Activated CD4-positive, alpha-beta memory T cell treated with anti-CD3 and anti-CD28 coated beads, Interleukin-2, amount 10 ng/mL, durations not matched to agents 7 days and 5 days (primary cell): Measurements from ENCODE around the gene SCMH1. TPM values are rescaled to one million over a fixed set of nuclear protein-coding genes. Genes with fewer than 3 reads are reported as not detected.
"Not testable (repeated sequence)": the region's sequence is repeated elsewhere in the genome, so short reads cannot be mapped to it uniquely, and the experiment has no call there.

ENCODE experiments used
- CTCF ChIA-PET: fragments of 350-600 bp; sonication (Branson Sonifier 250); formaldehyde crosslinking; loops from one replicate; lab custom pipeline; 2021; ENCODE audit warnings: antibody characterized with exemption, inconsistent platforms; lab: Charles Lee
- POLR2A ChIA-PET: fragments of 350-600 bp; sonication (Branson Sonifier 250); formaldehyde crosslinking; loops from one replicate; lab custom pipeline; 2021; ENCODE audit warnings: antibody characterized with exemption; lab: Charles Lee
- DNase-seq: peaks from one replicate; pipeline ENCODE4 v3.0.0-alpha.2; 2020
- H3K27ac Mint-ChIP-seq: one replicate; pipeline ENCODE4 v1.8.0; 2021; ENCODE audit warnings: mild to moderate bottlenecking, mixed read lengths
- H3K27me3 Mint-ChIP-seq: one replicate; pipeline ENCODE4 v1.8.0; 2021; ENCODE audit warnings: mixed read lengths
- H3K36me3 Mint-ChIP-seq: one replicate; pipeline ENCODE4 v1.8.0; 2021; ENCODE audit warnings: low read depth, mixed read lengths
- H3K4me1 Mint-ChIP-seq: one replicate; pipeline ENCODE4 v1.8.0; 2021; ENCODE audit warnings: mixed read lengths
- H3K4me3 Mint-ChIP-seq: one replicate; pipeline ENCODE4 v1.8.0; 2021; ENCODE audit warnings: mild to moderate bottlenecking, mixed read lengths
- H3K9me3 Mint-ChIP-seq: one replicate; pipeline ENCODE4 v1.8.0; 2021; ENCODE audit warnings: mixed read lengths
- total RNA-seq, 2 experiments: library from RNA; stranded (reverse); gene quantifications; one replicate each; pipeline ENCODE4 v1.2.3, GENCODE V29; 2021

SCMH1 gene
- total RNA-seq, 2 experiments from 2014 or later, result 20.1 to 20.2 TPM

- DNase-seq, result no peak
- peak overlapping the region; percentile 68 for H3K27ac Mint-ChIP-seq
- H3K27me3 Mint-ChIP-seq, result peaks cover 3% of the 10 kb centered on the region
- no peaks in the 10 kb centered on the region for H3K9me3 Mint-ChIP-seq
- peaks cover 3% of the 10 kb centered on the region for H3K36me3 Mint-ChIP-seq
- H3K4me3 Mint-ChIP-seq, result peak overlapping the region; percentile 75
- CTCF ChIA-PET, result interaction anchor here (0.8 kb wide), 1 partner anchor 263 kb away, joined by 3 read pairs; the partner anchor contains the start of gene CTPS1
- H3K4me1 Mint-ChIP-seq, result peaks cover 31% of the 10 kb centered on the region
- POLR2A ChIA-PET, result interaction anchor here (1.0 to 3.4 kb wide), 4 partner anchors 9 to 711 kb away, joined by 3 to 15 read pairs (median 4); partner anchors contain the start of gene CTPS1
These were observed 404 bp upstream of the SCMH1 start for GRCh38 chr1:41242342-41243078.

GRCh38 chr1:41241354-41241748, 755 bp downstream of the SCMH1 start:
- Mint-ChIP-seq H3K27me3 (peaks cover 3% of the 10 kb centered on the region), H3K27ac (no peak overlapping the region), H3K4me3 (peak overlapping the region; percentile 76), H3K36me3 (peaks cover 3% of the 10 kb centered on the region), H3K4me1 (peaks cover 31% of the 10 kb centered on the region), H3K9me3 (no peaks in the 10 kb centered on the region)
- DNase-seq, result peak; percentile 52
- CTCF ChIA-PET, result interaction anchor here (0.9 to 1.2 kb wide), 3 partner anchors 125 to 262 kb away, joined by 3 read pairs; partner anchors contain the start of gene CTPS1
- POLR2A ChIA-PET, result interaction anchor here (1.5 to 3.4 kb wide), 3 partner anchors 10 to 17 kb away, joined by 3 to 15 read pairs (median 5); no protein-coding TSS in a partner anchor

- Mint-ChIP-seq H3K27me3 (peaks cover 3% of the 10 kb centered on the region), H3K9me3 (no peaks in the 10 kb centered on the region), H3K4me3 (peak overlapping the region; percentile 76), H3K27ac (peak overlapping the region; percentile 69), H3K36me3 (peaks cover 3% of the 10 kb centered on the region), H3K4me1 (peaks cover 31% of the 10 kb centered on the region)
- no peak for DNase-seq
- ChIA-PET CTCF (interaction anchor here (0.9 to 1.2 kb wide), 3 partner anchors 125 to 262 kb away, joined by 3 read pairs; partner anchors contain the start of gene CTPS1), POLR2A (interaction anchor here (1.1 to 3.4 kb wide), 4 partner anchors 9 to 261 kb away, joined by 3 to 15 read pairs (median 4); no protein-coding TSS in a partner anchor)
These were observed 1.2 kb downstream of the SCMH1 start for GRCh38 chr1:41240781-41241353.

GRCh38 chr1:41239988-41240610, 2.0 kb downstream of the SCMH1 start:
- H3K27ac Mint-ChIP-seq, result peak overlapping the region; percentile 69
- H3K4me1 Mint-ChIP-seq, result peaks cover 28% of the 10 kb centered on the region
- H3K9me3 Mint-ChIP-seq, result no peaks in the 10 kb centered on the region
- H3K4me3 Mint-ChIP-seq, result no peak overlapping the region
- ChIA-PET POLR2A (interaction anchor here (1.1 to 3.4 kb wide), 4 partner anchors 8 to 260 kb away, joined by 3 to 15 read pairs (median 4); no protein-coding TSS in a partner anchor), CTCF (interaction anchor here (0.9 to 1.2 kb wide), 3 partner anchors 124 to 261 kb away, joined by 3 read pairs; partner anchors contain the start of gene CTPS1)
- no peaks in the 10 kb centered on the region for H3K27me3 Mint-ChIP-seq
- no peak for DNase-seq
- peaks cover 3% of the 10 kb centered on the region for H3K36me3 Mint-ChIP-seq

GRCh38 chr1:41238311-41238988, 3.7 kb downstream of the SCMH1 start:
- H3K27ac Mint-ChIP-seq, result no peak overlapping the region
- no peak for DNase-seq
- CTCF ChIA-PET, result no interaction called here
- no peak overlapping the region for H3K4me3 Mint-ChIP-seq
- no peaks in the 10 kb centered on the region for H3K9me3 Mint-ChIP-seq
- no peaks in the 10 kb centered on the region for H3K27me3 Mint-ChIP-seq
- H3K36me3 Mint-ChIP-seq, result peaks cover 3% of the 10 kb centered on the region
- peaks cover 23% of the 10 kb centered on the region for H3K4me1 Mint-ChIP-seq
- POLR2A ChIA-PET, result no interaction called here

GRCh38 chr1:41236781-41237180, 5.3 kb downstream of the SCMH1 start:
- CTCF ChIA-PET, result interaction anchor here (1.1 kb wide), 1 partner anchor 17 kb away, joined by 4 read pairs; no protein-coding TSS in a partner anchor
- H3K9me3 Mint-ChIP-seq, result no peaks in the 10 kb centered on the region
- H3K27me3 Mint-ChIP-seq, result no peaks in the 10 kb centered on the region
- no peak for DNase-seq
- H3K36me3 Mint-ChIP-seq, result peaks cover 3% of the 10 kb centered on the region
- POLR2A ChIA-PET, result no interaction called here
- peaks cover 14% of the 10 kb centered on the region for H3K4me1 Mint-ChIP-seq
- H3K27ac Mint-ChIP-seq, result no peak overlapping the region
- H3K4me3 Mint-ChIP-seq, result no peak overlapping the region

GRCh38 chr1:41235893-41236292, 6.2 kb downstream of the SCMH1 start:
- no peaks in the 10 kb centered on the region for H3K9me3 Mint-ChIP-seq
- no peaks in the 10 kb centered on the region for H3K27me3 Mint-ChIP-seq
- no peak overlapping the region for H3K27ac Mint-ChIP-seq
- peaks cover 11% of the 10 kb centered on the region for H3K4me1 Mint-ChIP-seq
- ChIA-PET POLR2A (no interaction called here), CTCF (no interaction called here)
- no peak overlapping the region for H3K4me3 Mint-ChIP-seq
- DNase-seq, result no peak
- H3K36me3 Mint-ChIP-seq, result peaks cover 2% of the 10 kb centered on the region

GRCh38 chr1:41233708-41234107, 8.4 kb downstream of the SCMH1 start:
- ChIA-PET CTCF (no interaction called here), POLR2A (no interaction called here)
- H3K36me3 Mint-ChIP-seq, result no peaks in the 10 kb centered on the region

GRCh38 chr1:41232305-41232704, 9.8 kb downstream of the SCMH1 start:
- DNase-seq, result no peak
- Mint-ChIP-seq H3K36me3 (no peaks in the 10 kb centered on the region), H3K27me3 (no peaks in the 10 kb centered on the region), H3K9me3 (no peaks in the 10 kb centered on the region), H3K27ac (no peak overlapping the region), H3K4me1 (no peaks in the 10 kb centered on the region), H3K4me3 (no peak overlapping the region)
- ChIA-PET POLR2A (interaction anchor here (1.1 kb wide), 1 partner anchor 9 kb away, joined by 3 read pairs; no protein-coding TSS in a partner anchor), CTCF (no interaction called here)

More at GRCh38 chr1:41233708-41234107, 8.4 kb downstream of the SCMH1 start:
- Mint-ChIP-seq H3K27ac (no peak overlapping the region), H3K4me3 (no peak overlapping the region), H3K27me3 (no peaks in the 10 kb centered on the region), H3K9me3 (no peaks in the 10 kb centered on the region), H3K4me1 (no peaks in the 10 kb centered on the region)
- DNase-seq, result no peak

- Mint-ChIP-seq H3K36me3 (no peaks in the 10 kb centered on the region), H3K9me3 (no peaks in the 10 kb centered on the region), H3K4me1 (no peaks in the 10 kb centered on the region), H3K4me3 (no peak overlapping the region), H3K27ac (no peak overlapping the region), H3K27me3 (no peaks in the 10 kb centered on the region)
- no peak for DNase-seq
- CTCF ChIA-PET, result no interaction called here
- POLR2A ChIA-PET, result no interaction called here
These were observed 11.4 kb downstream of the SCMH1 start for GRCh38 chr1:41230656-41231055.

GRCh38 chr1:41229219-41229618, 12.9 kb downstream of the SCMH1 start:
- H3K27ac Mint-ChIP-seq, H3K36me3 Mint-ChIP-seq, H3K9me3 Mint-ChIP-seq, H3K4me3 Mint-ChIP-seq, H3K27me3 Mint-ChIP-seq, H3K4me1 Mint-ChIP-seq, CTCF ChIA-PET, DNase-seq, POLR2A ChIA-PET: not testable (repeated sequence)

- Mint-ChIP-seq H3K4me3 (no peak overlapping the region), H3K9me3 (no peaks in the 10 kb centered on the region), H3K27ac (no peak overlapping the region), H3K4me1 (peaks cover under 1% of the 10 kb centered on the region), H3K27me3 (no peaks in the 10 kb centered on the region), H3K36me3 (no peaks in the 10 kb centered on the region)
- CTCF ChIA-PET, result no interaction called here
- POLR2A ChIA-PET, result no interaction called here
- DNase-seq, result no peak
These were observed 15.2 kb downstream of the SCMH1 start for GRCh38 chr1:41226815-41227434.
